Nucleus accumbens (tissue), 56 donors: Measurements from ENCODE around the gene MFAP2.
"Not testable (repeated sequence)": the region's sequence is repeated elsewhere in the genome, so short reads cannot be mapped to it uniquely, and the experiment has no call there.

Experiments
- DNase-seq, 56 donors: peaks; one replicate each; lab custom pipeline; 2025; lab: John Stamatoyannopoulos, UW

The MFAP2 gene

GRCh38 chr1:16966282-16966681 is 14.1 kb downstream of the MFAP2 start:
- no peak for DNase-seq

GRCh38 chr1:16965486-16966067 is 14.8 kb downstream of the MFAP2 start:
- no peak for DNase-seq

- DNase-seq = not testable (repeated sequence)
Measured at GRCh38 chr1:16964169-16964568, 16.3 kb downstream of the MFAP2 start.

GRCh38 chr1:16961297-16962133 is 18.9 kb downstream of the MFAP2 start:
- no peak for DNase-seq

GRCh38 chr1:16960560-16961296 is 19.7 kb downstream of the MFAP2 start:
- DNase-seq = peak in 32 of 56 donors; percentile 5 to 70 (median 28)

DNA sequence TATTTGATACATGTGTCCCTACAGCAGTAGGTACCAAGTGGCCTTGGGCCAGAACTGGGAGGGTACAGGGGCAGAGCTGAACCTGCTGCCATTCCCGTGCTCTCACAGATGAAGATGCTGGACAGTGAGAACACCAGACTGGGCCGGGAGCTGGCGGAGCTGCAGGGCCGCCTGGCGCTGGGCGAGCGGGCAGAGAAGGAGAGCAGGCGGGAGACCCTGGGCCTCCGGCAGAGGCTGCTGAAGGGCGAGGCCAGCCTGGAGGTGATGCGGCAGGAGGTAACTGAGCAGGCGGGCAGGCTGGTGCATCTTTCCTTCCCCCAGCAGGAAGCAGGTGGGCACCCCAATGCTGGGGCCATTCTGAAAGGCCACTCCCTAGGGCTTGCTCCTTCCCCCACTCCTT is 21.9 kb downstream of the MFAP2 start:
- DNase-seq = no peak

DNA sequence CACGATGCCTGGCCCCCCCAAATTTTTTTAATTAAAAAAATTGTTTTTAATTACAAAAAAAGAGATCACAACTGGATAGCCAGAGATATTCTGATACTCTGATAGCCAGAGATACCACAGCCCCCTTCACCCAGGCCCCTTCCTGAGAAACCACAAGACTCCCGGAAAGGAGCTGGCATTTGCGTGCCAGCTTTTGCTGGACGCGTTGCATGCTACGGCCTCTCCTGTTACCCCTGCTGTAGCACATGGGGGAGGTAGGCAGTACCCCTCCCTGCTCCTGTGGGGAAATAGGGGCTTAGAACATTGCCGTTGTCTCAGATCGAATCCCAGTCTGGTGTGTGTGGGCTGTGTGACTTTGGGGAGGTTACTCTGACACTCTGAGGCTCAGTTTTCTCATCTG is 22.7 kb downstream of the MFAP2 start:
- no peak for DNase-seq

DNA sequence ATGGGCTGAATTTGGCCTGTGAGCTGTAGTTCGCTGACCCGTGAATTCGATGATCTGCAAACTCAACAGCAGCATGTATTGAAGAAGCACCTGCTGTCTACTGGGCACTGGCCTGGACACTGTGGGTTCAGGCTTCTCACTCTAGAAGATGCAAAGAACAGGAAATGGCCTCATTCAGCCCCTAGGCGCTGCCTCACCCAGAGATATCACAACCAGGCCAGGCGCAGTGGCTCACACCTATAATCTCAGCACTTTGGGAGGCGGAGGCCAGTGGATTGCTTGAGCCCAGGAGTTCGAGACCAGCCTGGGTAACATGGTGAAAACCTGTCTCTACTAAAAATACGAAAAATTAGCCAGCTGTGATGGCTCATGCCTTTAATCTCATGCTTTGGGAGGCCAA is 23.6 kb downstream of the MFAP2 start:
- DNase-seq = no peak

- DNase-seq = no peak
Measured at GRCh38 chr1:16955186-16955585, 25.2 kb downstream of the MFAP2 start.

DNA sequence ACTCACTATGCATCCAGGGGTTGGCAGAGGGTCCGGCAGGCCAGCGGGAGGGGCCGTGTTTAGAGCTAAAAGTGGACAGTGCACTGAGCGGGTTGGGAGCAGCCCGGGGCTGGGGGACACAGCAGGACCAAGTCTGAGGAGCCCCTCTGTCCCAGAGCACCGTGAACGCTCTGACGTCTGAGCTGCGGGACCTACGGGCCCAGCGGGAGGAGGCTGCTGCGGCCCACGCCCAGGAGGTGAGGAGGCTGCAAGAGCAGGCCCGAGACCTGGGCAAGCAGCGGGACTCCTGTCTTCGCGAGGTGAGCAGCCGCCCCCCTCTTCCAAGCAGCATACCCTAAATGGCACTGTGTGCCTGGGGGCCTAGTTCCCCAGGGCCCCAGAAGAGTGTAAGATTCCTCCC is 25.8 kb downstream of the MFAP2 start:
- no peak for DNase-seq

DNA sequence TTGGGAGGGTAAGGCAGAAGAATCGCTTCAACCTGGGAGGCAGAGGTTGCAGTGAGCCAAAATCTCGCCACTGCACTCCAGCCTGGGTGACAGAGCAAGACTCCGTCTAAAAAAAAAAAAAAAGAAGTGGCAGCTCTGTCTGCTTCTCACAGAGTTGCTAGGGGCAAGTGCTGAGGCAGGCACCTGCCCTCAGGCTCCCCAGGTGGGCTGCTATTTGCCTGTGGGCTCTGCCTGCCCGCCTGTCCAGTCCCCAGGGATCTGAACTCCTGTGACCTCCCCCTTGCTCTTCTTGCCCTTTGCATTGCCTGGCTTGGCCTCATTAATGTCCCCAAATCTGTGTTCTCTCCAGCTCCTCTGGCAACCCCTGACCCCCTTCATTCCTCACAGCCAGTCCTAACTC is 28.0 kb downstream of the MFAP2 start:
- DNase-seq = not testable (repeated sequence)

DNA sequence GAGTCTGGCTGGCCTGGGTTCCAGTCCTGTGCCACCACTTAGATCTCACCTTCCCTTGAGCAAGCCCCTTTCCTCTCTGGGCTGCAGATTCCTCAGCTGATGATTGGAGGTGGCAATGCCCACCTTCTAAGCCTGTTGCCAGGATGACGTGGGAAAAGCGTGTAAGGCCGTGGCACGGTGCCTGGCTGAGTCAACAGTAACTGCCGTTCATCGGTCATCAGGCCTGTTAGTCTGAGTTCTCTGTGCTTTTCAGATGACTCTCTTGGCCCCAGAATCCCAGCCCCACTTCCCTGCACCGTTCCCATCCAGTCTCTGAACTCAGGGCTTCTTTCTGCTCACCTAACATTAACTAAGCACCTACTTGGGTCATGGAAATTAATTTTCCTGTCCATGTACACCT is 31.4 kb downstream of the MFAP2 start:
- DNase-seq = not testable (repeated sequence)

GRCh38 chr1:16948282-16948891 is 32.0 kb downstream of the MFAP2 start:
- DNase-seq = not testable (repeated sequence)

DNA sequence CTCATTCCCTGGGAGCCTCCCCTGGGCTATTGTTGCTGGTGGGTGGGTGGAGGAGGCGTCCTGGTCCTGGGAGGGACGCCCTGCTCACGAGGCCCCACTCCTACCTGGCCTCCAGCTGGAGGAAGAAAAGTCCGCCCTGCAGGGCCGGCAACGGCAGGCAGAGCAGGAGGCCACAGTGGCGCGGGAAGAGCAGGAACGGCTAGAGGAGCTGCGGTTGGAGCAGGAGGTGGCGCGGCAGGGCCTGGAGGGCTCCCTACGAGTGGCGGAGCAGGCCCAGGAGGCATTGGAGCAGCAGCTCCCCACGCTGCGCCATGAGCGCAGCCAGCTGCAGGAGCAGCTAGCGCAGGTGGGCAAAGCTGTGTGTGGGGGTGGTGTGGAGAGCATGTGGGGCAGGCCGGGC is 33.8 kb downstream of the MFAP2 start:
- no peak for DNase-seq

DNA sequence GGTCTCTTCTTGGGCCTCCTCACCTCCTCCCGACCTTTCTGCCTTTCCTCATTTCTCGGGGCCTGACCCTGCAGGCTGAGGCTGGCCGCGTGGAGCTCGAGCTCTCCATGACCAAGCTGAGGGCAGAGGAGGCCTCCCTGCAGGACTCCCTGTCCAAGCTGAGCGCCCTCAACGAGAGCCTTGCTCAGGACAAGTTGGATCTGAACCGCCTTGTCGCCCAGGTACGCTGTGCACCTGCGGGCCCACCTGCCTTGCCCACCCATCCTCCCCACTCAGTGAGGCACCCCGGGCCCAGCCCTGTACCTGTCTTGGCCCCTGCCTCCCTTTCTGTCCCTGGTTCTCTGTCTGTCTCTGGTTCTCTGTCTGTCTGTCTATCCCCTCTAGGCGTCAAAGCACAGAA is 34.2 kb downstream of the MFAP2 start:
- not testable (repeated sequence) for DNase-seq

DNA sequence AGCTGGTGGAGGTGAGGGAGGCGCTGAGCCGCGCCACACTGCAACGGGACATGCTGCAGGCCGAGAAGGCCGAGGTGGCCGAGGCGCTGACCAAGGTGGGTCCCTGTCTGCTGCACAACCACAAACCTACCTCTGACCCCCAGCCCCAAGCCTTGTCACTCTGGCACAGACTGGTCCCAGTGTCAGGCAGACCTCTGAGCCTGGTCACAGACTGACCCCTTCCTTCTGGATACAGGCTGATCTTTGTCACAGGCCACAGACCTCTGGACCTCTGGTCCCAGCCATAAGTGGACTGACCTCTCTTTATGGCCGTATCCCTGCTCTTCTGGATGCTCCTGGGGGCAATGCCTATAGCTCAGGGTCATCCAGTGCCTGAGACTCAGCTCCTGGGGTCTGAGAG is 34.9 kb downstream of the MFAP2 start:
- not testable (repeated sequence) for DNase-seq

- DNase-seq = no peak
Measured at GRCh38 chr1:16944038-16944437, 36.4 kb downstream of the MFAP2 start.

GRCh38 chr1:16939386-16940180 is 40.8 kb downstream of the MFAP2 start:
- DNase-seq = not testable (repeated sequence)

- DNase-seq = no peak
Measured at GRCh38 chr1:16938351-16939321, 41.8 kb downstream of the MFAP2 start.
